ENCODE data around the gene SCCPDH.
"Not testable (repeated sequence)": the region's sequence is repeated elsewhere in the genome, so short reads cannot be mapped to it uniquely, and the experiment has no call there.

- TF ChIP-seq, protein P1, sequence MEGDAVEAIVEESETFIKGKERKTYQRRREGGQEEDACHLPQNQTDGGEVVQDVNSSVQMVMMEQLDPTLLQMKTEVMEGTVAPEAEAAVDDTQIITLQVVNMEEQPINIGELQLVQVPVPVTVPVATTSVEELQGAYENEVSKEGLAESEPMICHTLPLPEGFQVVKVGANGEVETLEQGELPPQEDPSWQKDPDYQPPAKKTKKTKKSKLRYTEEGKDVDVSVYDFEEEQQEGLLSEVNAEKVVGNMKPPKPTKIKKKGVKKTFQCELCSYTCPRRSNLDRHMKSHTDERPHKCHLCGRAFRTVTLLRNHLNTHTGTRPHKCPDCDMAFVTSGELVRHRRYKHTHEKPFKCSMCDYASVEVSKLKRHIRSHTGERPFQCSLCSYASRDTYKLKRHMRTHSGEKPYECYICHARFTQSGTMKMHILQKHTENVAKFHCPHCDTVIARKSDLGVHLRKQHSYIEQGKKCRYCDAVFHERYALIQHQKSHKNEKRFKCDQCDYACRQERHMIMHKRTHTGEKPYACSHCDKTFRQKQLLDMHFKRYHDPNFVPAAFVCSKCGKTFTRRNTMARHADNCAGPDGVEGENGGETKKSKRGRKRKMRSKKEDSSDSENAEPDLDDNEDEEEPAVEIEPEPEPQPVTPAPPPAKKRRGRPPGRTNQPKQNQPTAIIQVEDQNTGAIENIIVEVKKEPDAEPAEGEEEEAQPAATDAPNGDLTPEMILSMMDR (CRISPR knock-in tag; IDR thresholded peaks at IDR 0.05) = not testable (repeated sequence)
- TF ChIP-seq, protein P2, sequence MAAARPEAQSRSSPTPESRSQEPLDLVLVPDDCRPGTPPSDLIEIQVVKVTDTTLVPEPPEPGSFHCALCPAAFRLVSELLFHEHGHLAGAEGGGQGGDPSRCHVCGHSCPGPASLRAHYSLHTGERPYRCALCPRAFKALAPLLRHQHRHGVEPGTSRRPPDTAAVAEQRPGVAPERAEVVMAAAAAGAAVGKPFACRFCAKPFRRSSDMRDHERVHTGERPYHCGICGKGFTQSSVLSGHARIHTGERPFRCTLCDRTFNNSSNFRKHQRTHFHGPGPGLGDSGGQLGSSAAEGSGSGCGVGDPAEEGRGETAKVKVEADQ (CRISPR knock-in tag; IDR thresholded peaks at IDR 0.05; ENCODE audit: borderline replicate concordance) = not testable (repeated sequence)
- TF ChIP-seq ZXDC (CRISPR knock-in tag; IDR thresholded peaks at IDR 0.05); U2AF1 (optimal IDR thresholded peaks at IDR 0.05; ENCODE audit: low read depth, low read length); KAT7 (CRISPR knock-in tag; IDR thresholded peaks at IDR 0.05; ENCODE audit: borderline replicate concordance); USF2 (IDR thresholded peaks at IDR 0.05; ENCODE audit: low read depth, low read length); USF2 (CRISPR knock-in tag; IDR thresholded peaks at IDR 0.05; ENCODE audit: borderline replicate concordance); ZNF780A (CRISPR knock-in tag; IDR thresholded peaks at IDR 0.05); HMG20A (CRISPR knock-in tag; IDR thresholded peaks at IDR 0.05; ENCODE audit: borderline replicate concordance); ZNF543 (CRISPR knock-in tag; IDR thresholded peaks at IDR 0.05); ZNF232 (CRISPR knock-in tag; IDR thresholded peaks at IDR 0.05; ENCODE audit: borderline replicate concordance); IRF2 (CRISPR knock-in tag; IDR thresholded peaks at IDR 0.05); ZBTB7A (CRISPR knock-in tag; IDR thresholded peaks at IDR 0.05); POLR2A (IDR thresholded peaks at IDR 0.05; ENCODE audit: insufficient read depth in 1 of 2, low read depth in 2 of 2, low read length in 2 of 2): not testable (repeated sequence)
- TF ChIP-seq, protein P3, sequence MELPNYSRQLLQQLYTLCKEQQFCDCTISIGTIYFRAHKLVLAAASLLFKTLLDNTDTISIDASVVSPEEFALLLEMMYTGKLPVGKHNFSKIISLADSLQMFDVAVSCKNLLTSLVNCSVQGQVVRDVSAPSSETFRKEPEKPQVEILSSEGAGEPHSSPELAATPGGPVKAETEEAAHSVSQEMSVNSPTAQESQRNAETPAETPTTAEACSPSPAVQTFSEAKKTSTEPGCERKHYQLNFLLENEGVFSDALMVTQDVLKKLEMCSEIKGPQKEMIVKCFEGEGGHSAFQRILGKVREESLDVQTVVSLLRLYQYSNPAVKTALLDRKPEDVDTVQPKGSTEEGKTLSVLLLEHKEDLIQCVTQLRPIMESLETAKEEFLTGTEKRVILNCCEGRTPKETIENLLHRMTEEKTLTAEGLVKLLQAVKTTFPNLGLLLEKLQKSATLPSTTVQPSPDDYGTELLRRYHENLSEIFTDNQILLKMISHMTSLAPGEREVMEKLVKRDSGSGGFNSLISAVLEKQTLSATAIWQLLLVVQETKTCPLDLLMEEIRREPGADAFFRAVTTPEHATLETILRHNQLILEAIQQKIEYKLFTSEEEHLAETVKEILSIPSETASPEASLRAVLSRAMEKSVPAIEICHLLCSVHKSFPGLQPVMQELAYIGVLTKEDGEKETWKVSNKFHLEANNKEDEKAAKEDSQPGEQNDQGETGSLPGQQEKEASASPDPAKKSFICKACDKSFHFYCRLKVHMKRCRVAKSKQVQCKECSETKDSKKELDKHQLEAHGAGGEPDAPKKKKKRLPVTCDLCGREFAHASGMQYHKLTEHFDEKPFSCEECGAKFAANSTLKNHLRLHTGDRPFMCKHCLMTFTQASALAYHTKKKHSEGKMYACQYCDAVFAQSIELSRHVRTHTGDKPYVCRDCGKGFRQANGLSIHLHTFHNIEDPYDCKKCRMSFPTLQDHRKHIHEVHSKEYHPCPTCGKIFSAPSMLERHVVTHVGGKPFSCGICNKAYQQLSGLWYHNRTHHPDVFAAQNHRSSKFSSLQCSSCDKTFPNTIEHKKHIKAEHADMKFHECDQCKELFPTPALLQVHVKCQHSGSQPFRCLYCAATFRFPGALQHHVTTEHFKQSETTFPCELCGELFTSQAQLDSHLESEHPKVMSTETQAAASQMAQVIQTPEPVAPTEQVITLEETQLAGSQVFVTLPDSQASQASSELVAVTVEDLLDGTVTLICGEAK (IDR thresholded peaks at IDR 0.05) = not testable (repeated sequence)
- TF ChIP-seq, protein P3 (CRISPR knock-in tag; IDR thresholded peaks at IDR 0.05) = not testable (repeated sequence)
Observed at GRCh38 chr1:246746155-246746554, 21.9 kb downstream of the SCCPDH start.

All from HepG2 (cell line).